GM12874 (cell line): ENCODE data around the gene HTT.

Source experiments
- CTCF ChIP-seq: IDR thresholded peaks from 2 replicates; pipeline ENCODE4 v1.5.1; 2011; ENCODE audit warnings: low read depth, mild to moderate bottlenecking, control low read depth, low read length, moderate library complexity; ENCODE audit not compliant: insufficient read depth

HTT gene

DNA sequence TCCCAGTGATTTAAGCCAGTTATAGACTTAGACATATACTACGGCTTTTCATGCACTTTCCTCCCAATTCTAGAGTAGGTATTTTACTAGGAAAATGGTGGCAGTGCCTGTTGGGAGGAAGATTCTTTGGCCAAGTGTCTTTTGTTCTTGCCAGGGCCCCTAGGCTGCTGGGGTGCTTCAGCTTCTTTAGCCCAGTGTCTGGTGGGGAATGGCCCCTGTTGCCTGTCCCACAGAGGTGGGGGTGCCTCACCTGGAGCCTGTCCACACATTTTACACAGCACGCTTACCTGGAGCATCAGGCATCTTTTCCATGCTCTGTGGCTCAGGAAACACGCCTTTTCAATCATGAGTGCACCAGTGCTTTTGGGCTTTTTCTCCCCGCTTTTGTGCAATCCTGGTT lies 141.3 kb downstream of the HTT start:
- TF ChIP-seq CTCF: no peak

DNA sequence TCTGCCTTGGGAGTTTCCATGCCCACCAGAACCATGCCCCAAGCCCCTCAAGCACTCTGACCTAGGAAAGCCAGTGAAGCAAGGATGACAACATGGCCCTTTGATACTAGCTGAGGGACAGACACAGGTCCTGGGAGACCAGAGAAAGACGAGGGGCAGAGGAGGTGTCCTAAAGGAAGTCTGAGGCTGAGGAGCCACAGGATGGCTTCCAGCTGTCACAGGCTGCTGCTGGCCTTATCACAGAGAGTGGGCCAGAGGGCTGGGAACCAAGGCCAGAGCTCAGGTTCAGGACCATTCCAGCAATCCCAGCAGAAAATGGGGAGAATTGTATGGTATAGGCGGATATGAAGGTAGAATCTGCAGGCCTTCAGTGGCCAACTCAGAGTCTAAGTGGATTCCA lies 142.8 kb downstream of the HTT start:
- TF ChIP-seq CTCF: no peak

DNA sequence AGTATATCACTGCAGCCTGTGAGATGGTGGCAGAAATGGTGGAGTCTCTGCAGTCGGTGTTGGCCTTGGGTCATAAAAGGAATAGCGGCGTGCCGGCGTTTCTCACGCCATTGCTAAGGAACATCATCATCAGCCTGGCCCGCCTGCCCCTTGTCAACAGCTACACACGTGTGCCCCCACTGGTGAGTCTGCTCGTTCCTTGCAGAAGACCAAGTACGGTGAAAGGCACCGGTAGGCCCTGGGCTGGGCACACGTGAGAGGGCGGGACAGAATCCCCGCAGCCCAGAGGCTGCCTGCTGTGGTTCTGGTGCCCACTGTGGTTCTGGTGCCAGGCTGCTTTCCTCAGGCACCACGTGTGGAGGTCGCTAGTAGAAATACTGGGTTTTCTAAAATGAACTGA lies 143.3 kb downstream of the HTT start:
- TF ChIP-seq CTCF: no peak

GRCh38 chr4:3218824-3219760 lies 144.6 kb downstream of the HTT start:
- TF ChIP-seq CTCF: no peak

- TF ChIP-seq CTCF: no peak
These were observed 145.4 kb downstream of the HTT start for GRCh38 chr4:3219761-3220475.

DNA sequence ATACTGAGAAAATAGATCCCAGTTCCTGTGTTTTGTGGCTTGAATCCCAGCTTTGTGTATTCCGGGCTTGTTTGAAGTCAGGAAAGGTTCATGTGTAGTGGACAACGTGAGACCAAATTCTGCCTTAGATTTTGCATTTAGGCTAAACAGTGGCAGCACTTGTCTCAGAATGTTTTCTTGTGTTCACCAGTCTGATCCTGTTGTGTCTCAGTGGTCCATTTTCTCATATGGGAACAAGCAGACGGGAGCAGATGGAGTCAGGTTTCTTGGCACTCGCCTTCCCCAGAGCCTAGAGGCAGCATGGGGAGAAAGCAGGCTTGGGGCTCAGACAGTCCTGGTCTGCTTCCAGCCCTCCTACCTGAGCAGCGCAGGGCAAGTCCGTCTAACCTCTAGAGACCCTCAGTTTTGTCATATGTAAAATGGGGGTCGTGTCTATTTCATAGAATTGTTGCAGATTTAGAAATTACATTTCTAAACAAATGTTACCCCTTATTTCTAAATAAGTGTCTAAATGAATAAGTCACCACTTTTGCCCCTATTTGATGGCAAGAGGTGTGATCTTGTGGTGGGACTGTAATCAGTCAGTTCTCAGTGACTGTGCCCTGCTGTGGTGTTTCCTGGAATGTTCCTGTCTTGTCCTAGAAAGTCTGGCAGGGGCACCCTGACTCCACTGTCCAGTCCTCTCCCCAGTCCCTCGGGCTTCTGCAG lies 146.1 kb downstream of the HTT start:
- TF ChIP-seq CTCF: no peak

- TF ChIP-seq CTCF: no peak
These were observed 146.7 kb downstream of the HTT start for GRCh38 chr4:3221184-3221494.
